NCI-H146 treated with DMSO at 0.1 percent for 48 hours (cell line): ENCODE results near the gene LTA.
"Not testable (repeated sequence)": the region's sequence is repeated elsewhere in the genome, so short reads cannot be mapped to it uniquely, and the experiment has no call there.

Experiments
- DNase-seq: peaks from one replicate; lab custom pipeline; 2025; ENCODE audit not compliant: unreplicated experiment; lab: John Stamatoyannopoulos, UW

Gene LTA

GRCh38 chr6:31586599-31587281 lies 14.7 kb downstream of the LTA start:
- DNase-seq: no peak

GRCh38 chr6:31587791-31588777 lies 16.0 kb downstream of the LTA start:
- no peak for DNase-seq

DNA sequence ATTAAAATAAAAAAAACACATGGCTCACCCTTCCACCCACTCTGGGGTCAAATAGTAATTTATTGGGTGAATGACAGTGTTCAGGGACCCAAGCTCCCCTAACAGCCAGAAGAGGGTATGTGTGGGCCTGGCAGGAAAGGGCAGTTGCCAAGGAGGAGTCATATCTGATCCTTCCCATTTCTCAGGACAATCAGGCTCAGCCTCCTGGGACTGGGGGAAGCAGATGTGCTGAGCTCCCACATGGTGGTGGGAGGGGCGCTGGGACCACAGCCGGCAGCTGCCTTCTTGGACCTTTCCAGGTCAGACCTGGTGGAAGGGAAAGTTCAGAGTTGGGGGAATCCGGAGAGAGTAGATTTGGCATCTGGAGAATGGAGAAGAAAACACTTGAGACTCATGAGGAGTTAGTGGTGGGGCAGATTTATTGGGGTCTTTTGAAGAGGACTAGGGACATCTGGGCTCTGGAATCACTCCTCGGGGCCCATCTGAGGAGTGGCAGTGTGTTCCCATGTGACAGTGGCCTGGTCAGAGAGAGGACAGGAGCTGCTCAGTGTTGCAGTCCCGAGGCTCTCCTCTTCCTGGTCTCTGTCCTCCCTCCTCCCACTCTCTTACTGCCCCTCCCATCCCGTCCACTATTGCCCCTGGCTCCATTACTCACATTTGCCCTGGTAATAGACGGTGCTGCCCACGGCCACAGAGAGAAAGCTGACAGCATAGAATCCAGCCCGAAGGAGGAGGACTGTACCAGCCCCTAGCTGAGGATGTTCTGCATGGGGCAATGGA lies 17.0 kb downstream of the LTA start:
- no peak for DNase-seq

DNA sequence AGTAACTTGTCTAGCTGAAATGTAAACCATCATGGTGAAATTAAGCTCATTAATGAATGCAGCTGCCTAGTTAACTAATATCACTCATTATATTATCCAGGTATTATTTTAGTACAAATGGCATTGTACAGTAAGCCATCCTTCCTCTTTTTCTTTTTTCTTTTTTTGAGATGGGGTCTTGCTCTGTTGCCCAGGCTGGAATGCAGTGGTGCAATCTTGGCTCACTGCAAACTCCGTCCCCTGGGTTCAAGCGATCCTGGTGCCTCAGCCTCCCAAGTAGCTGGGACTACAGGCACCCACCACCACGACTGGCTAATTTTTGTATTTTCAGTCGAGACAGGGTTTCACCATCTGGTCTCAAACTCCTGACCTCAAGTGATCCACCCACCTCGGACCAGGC lies 18.6 kb downstream of the LTA start:
- not testable (repeated sequence) for DNase-seq

DNA sequence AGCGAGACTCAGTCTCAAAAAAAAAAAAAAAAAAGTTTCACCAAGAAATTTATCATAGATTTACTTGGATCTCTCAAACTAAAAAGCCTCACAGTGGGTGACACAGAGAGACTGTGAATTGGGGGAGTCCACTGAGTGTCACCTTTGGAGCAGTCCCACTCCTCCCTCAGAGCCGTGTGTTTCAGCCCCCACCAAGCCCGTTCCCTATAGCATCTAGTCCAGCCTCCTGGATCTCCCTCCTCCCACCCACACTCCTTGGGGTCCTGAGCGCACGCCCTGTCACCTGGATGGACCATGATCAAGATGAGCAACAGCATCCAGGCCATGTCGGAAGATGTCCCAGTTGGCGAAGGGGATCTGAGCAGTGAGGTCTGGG lies 20.3 kb downstream of the LTA start:
- DNase-seq: no peak

DNA sequence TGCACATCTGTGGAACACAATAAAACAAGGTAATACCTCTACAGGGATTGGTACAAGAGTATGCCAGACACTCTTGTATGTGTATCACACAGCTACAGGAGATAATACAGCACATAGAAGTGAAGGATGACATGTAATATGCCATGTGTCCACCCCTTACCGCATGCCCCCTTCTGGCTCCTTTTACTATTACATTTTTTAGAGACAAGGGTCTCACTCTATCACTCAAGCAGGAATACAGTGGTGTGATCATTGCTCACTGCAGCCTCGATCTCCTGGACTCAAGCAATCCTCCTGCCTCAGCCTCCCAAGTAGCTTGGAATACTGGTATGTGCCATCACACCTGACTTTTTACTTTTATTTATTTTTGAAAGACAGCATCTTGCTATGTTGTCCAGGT lies 24.9 kb downstream of the LTA start:
- peak; percentile 17 for DNase-seq

DNA sequence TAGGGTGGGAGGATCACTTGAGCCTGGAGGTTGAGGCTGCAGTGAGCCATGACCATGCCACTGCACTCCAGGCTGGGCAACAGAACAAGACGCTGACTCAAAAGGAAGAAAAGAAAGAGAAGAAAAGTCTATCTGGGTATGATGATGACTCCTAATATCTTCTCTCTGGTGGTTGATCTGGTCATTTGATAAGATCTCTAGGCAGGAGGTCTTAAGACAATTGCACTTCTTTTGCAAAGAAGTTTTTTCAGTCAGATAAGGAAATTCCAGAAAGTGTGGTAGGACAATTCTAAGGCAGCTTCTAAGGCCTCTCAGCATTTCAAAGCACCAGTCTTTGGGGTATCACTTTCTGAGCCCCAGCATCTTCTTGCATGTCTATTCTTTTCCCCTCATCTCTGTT lies 35.2 kb downstream of the LTA start:
- no peak for DNase-seq

DNA sequence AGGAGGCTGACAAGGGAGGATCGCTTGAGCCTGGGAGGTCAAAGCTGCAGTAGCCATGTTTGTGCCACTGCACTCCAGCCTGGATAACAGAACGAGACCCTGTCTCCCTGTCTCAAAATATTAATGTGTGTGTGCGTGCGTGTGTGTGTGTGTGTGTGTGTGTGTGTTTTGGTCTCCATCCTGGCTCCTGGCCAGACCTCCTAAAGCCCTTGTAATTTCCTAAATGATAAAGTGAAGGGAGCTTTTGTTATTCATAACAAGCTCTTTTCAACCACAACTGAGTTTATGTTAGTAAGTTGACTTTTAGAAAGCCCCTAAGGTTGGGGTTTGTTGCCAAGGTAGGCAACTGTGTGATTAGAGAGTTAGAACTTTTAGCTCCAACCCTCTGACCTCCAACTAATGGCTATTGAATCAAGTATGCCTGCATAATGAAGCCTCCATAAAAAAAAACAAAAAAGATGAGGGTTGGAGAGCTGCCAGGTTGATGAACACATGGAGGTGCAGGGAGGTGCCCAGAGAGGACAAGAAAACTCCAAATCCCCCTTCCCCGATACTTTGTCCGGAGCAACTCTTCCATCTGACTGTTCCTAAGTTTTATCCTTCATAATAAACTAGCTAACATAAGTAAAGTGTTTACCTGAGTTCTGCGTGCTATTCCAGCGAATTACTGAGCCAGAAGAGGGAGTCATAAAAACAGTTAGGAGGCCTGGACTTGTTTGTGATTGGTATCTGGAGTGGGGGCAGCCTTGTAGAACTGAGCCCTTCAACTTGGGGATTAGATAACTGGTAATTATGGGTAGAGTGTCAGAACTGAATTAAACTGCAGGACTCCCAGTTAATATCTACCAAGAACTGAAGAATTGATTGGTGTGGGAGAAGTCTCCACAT lies 37.7 kb downstream of the LTA start:
- DNase-seq: peak; percentile 68

GRCh38 chr6:31610968-31611367 lies 38.9 kb downstream of the LTA start:
- DNase-seq: no peak

DNA sequence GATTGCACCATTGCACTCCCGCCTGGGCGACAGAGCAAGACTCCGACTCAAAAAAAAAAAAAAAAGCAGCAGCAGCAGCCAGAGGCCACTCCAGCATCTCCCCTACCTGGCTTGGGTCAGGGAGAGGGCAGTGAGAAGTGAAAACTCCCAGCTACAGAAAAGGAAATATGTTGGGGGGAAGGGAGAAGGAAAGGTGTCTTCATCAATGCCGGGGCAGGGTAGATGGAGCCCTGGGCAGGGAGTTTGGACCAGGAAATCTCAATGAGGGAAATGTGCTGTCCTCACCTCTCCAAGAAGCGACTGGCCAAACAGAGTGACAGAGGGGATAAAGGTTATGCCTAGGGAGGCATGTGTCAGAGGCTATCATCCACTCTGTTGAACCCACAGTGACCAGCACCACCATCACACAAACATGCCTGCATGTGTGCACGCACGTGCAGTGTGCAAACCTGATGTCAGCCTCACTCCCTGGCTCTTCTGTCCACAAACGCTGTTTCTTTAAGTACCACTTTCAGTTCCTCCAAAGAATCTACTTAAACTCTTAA lies 42.1 kb downstream of the LTA start:
- no peak for DNase-seq

GRCh38 chr6:31614684-31615578 lies 42.8 kb downstream of the LTA start, which contains the start of gene AIF1:
Gene AIF1, plus strand, starts transcription at chr6:31615234. Its CDS starts 96 bp downstream, at chr6:31615330.
- no peak for DNase-seq

- DNase-seq: no peak
Measured at GRCh38 chr6:31615748-31616147, 43.7 kb downstream of the LTA start.

GRCh38 chr6:31617010-31617409 lies 44.9 kb downstream of the LTA start:
- DNase-seq: no peak

- DNase-seq: peak; percentile 97
Measured at GRCh38 chr6:31619805-31620585, 47.9 kb downstream of the LTA start.

DNA sequence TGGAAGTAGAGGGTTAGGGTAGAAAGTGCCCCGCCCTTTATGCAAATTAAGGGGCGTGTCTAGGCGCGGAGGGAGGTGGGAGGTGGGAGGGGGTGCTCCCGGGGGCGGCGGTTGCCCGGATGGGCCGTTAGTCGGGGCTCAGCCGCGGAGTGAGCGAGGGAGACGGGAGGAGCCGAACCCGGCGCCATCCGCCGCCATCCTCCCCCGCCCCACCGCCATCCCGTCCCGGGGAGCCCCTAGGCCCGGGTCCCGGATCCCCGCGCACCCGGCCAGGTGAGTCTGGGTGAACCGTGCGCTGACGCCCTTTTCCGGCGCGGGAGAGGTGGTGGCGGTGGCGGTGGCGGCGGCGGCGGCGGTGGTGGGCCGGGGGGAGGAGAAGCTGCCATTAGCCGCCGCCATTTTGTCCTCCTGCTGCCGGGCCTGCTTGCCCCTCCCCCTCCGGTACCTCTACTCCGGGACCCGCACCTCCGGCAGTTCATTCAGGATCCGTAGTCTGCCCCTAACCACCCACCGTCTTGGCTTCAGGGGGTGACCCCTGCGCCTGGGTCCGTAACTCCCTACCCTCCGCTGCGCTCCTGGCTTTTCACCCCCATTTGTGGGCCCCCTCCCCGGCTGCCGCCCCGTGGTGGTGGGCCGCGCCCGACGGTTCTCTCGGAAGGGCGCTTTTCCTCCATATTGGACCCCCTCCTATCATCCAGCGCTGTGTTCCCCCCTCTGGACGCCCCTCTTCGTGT lies 48.7 kb downstream of the LTA start, which contains the start of gene PRRC2A:
PRRC2A (plus strand) TSS at position 130 of the 734 bp plus-strand sequence. CDS start 2,075 bp downstream, outside the sequence.
- DNase-seq: peak; percentile 42

GRCh38 chr6:31621320-31621939 lies 49.3 kb downstream of the LTA start:
- peak; percentile 5 for DNase-seq

- no peak for DNase-seq
Measured at GRCh38 chr6:31621991-31622390, 49.9 kb downstream of the LTA start.
